HG02623 (cell line): ENCODE data around the gene ITGB2.
"Not testable (repeated sequence)": the region's sequence is repeated elsewhere in the genome, so short reads cannot be mapped to it uniquely, and the experiment has no call there.

ENCODE experiments used
- ATAC-seq: cut with Tn5 transposase; IDR thresholded peaks from one replicate; pipeline ENCODE4 v1.9.1; 2021; ENCODE audit warnings: moderate library complexity; ENCODE audit not compliant: unreplicated experiment

The ITGB2 gene

GRCh38 chr21:44887126-44887806, 33.4 kb downstream of the ITGB2 start:
- no peak for ATAC-seq

DNA sequence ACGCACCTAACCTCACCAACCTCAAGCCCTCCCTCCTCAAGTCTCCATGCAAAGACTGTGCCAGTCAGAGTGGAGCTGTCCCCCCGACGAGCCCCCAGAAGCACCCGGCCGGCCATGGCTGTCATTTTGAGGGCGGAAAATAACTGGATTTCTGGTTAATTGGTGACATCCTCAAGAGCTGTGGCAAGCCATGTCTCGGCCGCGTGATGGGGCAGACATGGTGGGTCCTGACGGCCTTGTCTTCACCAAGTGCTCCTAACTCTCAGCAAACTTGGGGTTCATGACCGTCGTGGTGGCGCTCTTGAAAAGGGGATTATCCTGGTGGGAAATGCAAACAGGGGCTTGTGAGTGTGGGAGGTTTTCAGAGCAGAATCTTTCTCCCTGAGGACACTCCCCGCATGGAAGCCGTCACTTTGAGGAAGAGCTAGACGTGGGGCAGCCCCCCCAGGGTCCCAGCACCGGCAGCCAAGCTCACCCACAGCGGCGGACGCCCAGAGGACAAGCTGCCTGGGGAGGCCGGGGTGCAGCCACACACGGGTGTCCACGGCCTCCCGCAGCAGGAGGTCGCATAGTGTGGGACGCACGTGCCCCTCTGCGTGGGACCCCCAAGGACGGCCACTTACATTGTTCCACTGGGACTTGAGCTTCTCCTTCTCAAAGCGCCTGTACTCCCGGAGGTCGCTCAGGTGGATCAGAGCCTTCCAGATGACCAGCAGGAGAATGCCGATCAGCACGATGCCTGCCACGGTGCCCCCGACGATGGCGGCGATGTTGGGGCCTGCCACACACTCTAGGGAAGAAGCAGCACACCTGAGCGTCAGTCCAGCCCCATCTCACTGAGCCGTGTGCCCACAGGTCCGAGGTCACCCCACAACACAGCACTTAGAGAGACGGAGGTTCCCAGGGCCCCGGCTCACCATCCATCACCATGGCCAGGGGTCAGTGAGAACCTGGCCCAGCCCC, 34.3 kb downstream of the ITGB2 start:
- no peak for ATAC-seq

GRCh38 chr21:44885615-44886014, 35.1 kb downstream of the ITGB2 start:
- ATAC-seq, result no peak

- no peak for ATAC-seq
Observed at GRCh38 chr21:44884097-44884496, 36.6 kb downstream of the ITGB2 start.

DNA sequence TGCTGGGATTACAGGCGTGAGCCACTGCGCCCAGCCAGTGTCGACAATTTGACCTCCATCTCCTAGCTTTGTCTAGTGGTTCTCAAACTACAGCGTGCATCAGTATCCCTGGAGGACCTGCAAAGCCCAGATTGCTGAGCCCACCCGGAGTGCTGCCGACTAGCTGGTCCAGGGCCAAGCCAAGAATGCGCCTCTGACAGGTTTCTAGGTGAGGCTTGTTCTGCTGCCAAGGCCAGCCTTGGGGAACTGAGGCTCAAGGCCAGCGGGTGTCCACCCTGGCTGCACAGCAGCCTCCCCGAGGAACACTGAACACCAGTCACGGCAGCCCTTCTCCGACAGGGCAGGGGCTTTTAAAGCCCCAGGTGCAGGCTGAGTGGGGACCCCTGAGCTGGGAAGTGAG, 37.4 kb downstream of the ITGB2 start:
- ATAC-seq, result no peak

DNA sequence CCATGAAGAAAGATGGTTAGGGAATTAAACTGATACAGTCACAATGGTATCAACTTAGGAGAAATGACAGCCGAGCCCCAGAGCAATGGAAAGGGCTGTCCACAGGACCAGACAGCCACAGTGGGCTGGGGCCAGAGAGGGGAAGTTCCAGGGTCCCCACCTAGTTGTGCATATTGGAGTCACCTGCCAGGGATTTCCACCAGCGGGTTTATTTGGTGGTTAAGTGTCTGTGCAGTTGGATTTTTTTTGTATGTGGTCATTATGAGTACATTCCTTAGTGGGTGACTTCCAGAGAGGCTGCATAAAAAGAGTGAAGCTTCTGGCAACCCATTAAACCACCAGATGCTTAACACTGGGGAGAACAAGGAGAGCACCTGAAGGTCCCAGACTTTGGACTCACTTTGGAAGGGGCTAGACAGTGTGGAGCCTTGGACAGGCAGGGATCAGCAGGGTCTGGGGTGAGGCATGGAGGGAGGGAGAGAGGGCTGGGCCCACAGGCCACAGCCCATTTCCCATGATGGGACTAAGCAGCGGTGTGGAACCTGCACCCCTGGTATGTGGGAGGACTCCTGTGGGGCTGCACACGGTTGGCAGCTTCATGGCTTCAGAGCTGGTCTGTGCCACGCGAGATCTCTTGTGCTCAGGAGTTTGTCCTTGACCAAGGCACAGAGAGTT, 39.4 kb downstream of the ITGB2 start:
- ATAC-seq, result no peak

- ATAC-seq, result no peak
Observed at GRCh38 chr21:44880405-44881197, 40.1 kb downstream of the ITGB2 start.

GRCh38 chr21:44879238-44879637, 41.5 kb downstream of the ITGB2 start:
- not testable (repeated sequence) for ATAC-seq

- no peak for ATAC-seq
Observed at GRCh38 chr21:44878053-44878982, 42.4 kb downstream of the ITGB2 start.

- no peak for ATAC-seq
Observed at GRCh38 chr21:44876849-44877575, 43.7 kb downstream of the ITGB2 start.

DNA sequence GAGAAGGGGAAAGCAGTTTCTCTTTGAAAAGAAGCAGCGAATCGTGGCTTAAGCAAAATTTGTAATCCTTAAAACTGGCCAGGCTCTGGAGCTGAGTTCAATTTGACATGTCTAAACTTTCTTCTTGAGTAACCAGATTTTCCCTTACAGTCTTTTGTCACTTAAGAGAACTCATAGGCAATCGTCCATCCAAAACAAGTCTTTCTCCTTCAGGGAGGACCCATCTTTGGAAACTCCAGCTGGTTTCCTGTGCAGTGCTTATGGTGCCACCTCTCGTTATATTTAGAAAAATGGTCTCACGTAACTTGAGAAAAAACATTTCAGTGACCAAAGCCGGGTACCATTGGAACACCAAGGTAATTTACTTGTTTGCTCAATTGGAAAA, 45.4 kb downstream of the ITGB2 start:
- ATAC-seq, result no peak

DNA sequence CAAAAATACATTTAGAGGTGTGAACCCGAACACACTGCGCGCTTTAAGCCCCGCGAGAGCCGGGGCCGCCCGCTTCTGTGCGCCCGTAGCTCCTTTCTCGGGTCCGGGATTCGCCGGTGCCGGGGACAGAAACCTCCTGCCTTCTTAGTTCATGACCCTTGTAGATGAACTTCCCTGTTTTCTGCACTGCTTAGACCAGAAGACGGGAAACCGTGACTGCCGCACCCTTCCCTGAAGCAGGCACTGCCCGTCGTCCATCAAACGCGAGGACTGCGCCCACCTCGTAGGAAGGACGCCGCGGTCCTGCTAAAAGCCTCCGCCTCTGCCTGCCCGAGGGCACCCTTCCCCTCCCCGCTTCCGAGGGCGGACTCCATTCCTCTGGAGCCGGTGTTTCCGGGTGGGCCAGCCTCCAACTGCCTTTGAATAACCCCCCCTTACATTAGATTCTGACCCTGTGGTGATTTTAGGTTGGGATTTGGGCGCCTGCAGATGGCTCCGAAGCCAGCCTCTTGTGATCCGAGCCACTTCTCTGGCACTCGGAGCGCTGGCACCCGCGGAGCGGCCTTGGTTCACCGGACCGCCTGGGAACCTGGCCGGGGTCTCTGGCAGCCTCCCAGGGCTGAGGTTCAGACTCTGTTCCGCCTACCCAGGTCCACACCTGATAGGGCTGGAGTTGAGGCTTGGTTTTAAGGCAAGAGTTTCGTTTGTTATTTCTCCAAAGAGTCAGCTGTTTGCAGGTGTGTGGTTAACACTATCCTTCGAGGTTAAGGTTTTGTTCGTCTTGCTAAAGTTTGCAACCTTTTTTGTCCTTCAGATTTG, 46.0 kb downstream of the ITGB2 start:
- no peak for ATAC-seq

DNA sequence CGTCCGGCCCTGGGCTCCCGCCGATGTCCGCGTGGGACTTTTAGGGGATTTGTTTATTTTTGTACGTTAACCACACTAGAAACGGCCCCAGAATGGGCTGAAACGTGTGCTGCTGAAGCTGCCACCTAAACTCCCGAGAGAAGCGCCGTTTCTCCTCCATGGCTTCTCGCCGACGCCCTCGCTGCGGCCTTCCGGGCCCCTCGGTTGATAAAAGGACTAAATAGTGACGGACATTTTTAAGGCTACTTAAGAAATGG, 46.5 kb downstream of the ITGB2 start:
- no peak for ATAC-seq

DNA sequence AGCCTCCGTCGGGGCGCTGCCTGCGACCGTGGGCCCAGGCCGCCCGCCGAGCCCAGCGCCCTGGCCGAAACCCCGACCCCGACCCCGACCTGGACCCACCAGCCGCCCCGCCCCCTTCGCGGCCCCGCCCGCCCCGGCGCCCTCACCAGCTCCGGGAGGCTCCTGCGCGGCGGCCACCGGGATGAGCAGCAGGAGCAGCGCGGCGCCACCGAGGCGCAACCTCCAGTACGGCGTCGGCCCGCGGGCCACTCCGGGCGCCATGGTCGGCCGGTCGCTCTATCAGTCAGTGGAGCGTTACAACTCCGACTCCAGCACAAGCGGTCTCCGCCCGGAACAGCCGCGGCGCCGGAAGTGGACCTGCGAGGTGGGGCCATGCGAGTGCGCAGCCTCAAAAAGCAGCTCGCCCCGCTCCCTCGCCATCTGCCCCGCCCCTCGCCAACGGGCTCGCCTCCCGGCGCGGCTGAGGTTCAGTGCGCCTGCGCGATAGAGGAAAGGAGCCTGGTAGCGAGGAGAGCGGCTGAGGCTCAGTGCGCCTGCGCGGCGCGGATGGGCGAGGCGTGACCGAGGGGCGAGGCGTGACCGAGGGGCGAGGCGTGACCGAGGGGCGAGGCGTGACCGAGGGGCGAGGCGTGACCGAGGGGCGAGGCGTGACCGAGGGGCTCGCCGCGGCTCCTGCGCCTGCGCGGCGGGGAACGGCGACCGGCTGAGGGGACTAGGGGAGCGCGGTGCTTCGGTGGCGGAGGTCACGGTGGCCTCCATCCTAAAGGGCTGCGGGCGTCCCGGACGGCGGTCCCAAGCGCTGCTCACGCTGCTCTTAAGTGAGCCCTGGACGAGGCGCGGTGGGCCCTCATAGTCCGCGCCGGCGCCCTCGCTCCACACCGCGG, 47.1 kb downstream of the ITGB2 start, which contains the start of gene PTTG1IP:
Gene PTTG1IP (minus strand): TSS at position 335 of the 884 bp plus-strand sequence. CDS start 74 bp downstream, at position 261.
- ATAC-seq, result peak; percentile 75

DNA sequence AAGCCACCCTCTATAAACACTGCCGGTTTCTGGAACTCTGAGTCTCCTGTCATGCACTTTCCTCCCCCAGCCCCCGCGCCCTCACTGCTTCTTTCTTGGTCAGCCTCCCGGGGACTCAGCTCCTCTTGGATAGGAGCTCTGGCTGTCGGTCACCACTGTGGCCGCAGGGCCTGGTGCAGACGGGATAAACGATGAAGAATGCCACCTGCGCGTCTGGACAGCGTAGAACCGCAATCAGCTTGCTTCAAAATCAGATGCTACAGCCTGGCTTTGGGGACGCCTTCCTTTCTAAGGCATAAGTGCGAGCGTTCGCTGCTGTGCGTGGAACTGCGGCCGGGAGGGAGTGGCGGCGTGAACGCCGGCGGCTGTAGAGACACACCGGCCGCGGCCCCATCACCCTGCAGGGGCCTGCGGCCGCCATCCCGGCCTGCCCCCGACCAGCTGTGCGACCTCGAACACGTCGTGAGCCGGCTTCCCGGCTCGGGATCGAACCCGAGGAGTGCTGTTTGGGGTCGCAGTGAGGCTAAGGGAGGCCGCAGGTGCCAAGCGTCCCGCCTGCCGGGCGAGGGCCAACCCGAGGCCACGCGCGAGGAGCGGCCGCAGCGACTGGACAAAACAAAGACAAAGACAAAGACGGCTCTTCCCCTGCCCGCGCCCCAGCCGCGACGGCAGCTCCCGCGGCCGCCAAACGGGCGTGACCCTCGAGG, 47.9 kb downstream of the ITGB2 start:
- no peak for ATAC-seq

DNA sequence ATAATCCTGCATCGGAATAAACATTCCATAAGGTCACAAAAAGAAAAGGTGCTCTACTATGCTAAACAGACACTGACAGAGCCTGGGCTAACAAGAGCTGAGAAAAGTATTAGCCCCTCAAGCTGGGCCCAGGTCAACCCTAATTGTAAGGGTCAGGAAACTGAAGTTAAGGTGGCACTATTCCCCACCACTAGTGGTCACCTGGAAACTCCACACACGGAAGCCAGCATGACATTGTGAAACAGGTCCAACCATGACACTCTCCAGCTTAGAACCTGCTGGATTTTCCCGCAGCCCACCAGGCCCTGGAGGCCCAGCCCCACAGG, 48.4 kb downstream of the ITGB2 start:
- ATAC-seq, result no peak
